Caco-2 (cell line): Measurements from ENCODE around the gene LDAF1. TPM values are rescaled to one million over a fixed set of nuclear protein-coding genes. Genes with fewer than 3 reads are reported as not detected.

Experiments
- BruUV-seq: library from RNA; stranded (reverse); fragments of 400-500 nt; replicated peaks from 2 replicates; lab custom pipeline; 2021; lab: Mats Ljungman, UMichigan
- CTCF ChIA-PET: fragments of 300-600 bp; sonication (Branson Sonifier 250); formaldehyde crosslinking; loops from one replicate; lab custom pipeline; 2022; ENCODE audit warnings: antibody characterized with exemption; lab: Charles Lee
- POLR2A ChIA-PET: fragments of 300-600 bp; sonication (Branson Sonifier 250); formaldehyde crosslinking; loops from one replicate; lab custom pipeline; 2022; ENCODE audit warnings: antibody characterized with exemption; lab: Charles Lee
- DNase-seq, 2 experiments: peaks; one replicate each; pipeline versions ENCODE4 v3.0.0 to v3.0.0-alpha.2; 2020 to 2022
- H3K27me3 ChIP-seq: replicated peaks from 2 replicates; pipeline ENCODE4 v1.6.0; 2011; ENCODE audit warnings: low read length; ENCODE audit not compliant: control insufficient read depth, insufficient read depth
- H3K36me3 ChIP-seq: 2 replicates; pipeline ENCODE4 v1.5.1; 2011; ENCODE audit warnings: low read length; ENCODE audit not compliant: control insufficient read depth, insufficient read depth
- H3K4me1 ChIP-seq: fragments of 250-450 bp; sonication (Bioruptor Pico); 2 replicates; pipeline ENCODE4 v1.5.1; 2020; ENCODE audit warnings: mild to moderate bottlenecking
- H3K4me3 ChIP-seq: 2 replicates; pipeline ENCODE4 v1.5.1; 2011; ENCODE audit warnings: low read depth, mild to moderate bottlenecking, control low read depth, low read length
- H3K9me3 ChIP-seq: fragments of 250-450 bp; sonication (Bioruptor Pico); 2 replicates; pipeline ENCODE4 v1.5.1; 2020; ENCODE audit warnings: mild to moderate bottlenecking, moderate library complexity
- H3K27ac Mint-ChIP-seq: one replicate; pipeline ENCODE4 v1.8.0; 2022; ENCODE audit warnings: mixed read lengths; ENCODE audit not compliant: unreplicated experiment
- H3K27me3 Mint-ChIP-seq: one replicate; pipeline ENCODE4 v1.8.0; 2022; ENCODE audit warnings: mixed read lengths; ENCODE audit not compliant: insufficient read depth, unreplicated experiment
- H3K36me3 Mint-ChIP-seq: one replicate; pipeline ENCODE4 v1.8.0; 2022; ENCODE audit warnings: mild to moderate bottlenecking, mixed read lengths; ENCODE audit not compliant: insufficient read depth, unreplicated experiment
- H3K4me1 Mint-ChIP-seq: one replicate; pipeline ENCODE4 v1.8.0; 2022; ENCODE audit warnings: low read depth, mixed read lengths; ENCODE audit not compliant: unreplicated experiment
- H3K4me3 Mint-ChIP-seq: one replicate; pipeline ENCODE4 v1.8.0; 2022; ENCODE audit warnings: mild to moderate bottlenecking, moderate library complexity, mixed read lengths; ENCODE audit not compliant: unreplicated experiment
- H3K9me3 Mint-ChIP-seq: one replicate; pipeline ENCODE4 v1.8.0; 2022; ENCODE audit warnings: mixed read lengths; ENCODE audit not compliant: unreplicated experiment
- CTCF ChIP-seq, 2 experiments: fragments of 200-600 bp in 1 of 2; IDR thresholded peaks; 1 replicate in 1 of 2; 2 replicates in 1 of 2; pipeline versions ENCODE4 v1.5.1 to v1.8.0; 2011 to 2022; ENCODE audit warnings: antibody characterized with exemption in 1 of 2, control low read depth in 1 of 2, inconsistent platforms in 1 of 2, low read depth in 1 of 2, low read length in 1 of 2, mild to moderate bottlenecking in 1 of 2, moderate library complexity in 1 of 2; ENCODE audit not compliant: insufficient read depth in 1 of 2, severe bottlenecking in 1 of 2, unreplicated experiment in 1 of 2
- intact Hi-C: fragments of 100-400 bp; cut with micrococcal nuclease; formaldehyde crosslinking; loops from one replicate; pipeline ENCODE4 v1.10.0; 2022; ENCODE audit not compliant: unreplicated experiment
- total RNA-seq: library from RNA; stranded (reverse); gene quantifications from 2 replicates; pipeline ENCODE4 v1.2.3, GENCODE V29; 2022

LDAF1 gene
- total RNA-seq, 1 experiment from 2014 or later, result 16.7 TPM

- H3K27ac Mint-ChIP-seq, result no peak overlapping the region
- ChIA-PET CTCF (interaction anchor here (1.0 kb wide), 1 partner anchor 83 kb away, joined by 4 read pairs; no protein-coding TSS in a partner anchor), POLR2A (no interaction called here)
- no TSS peak for BruUV-seq
- peaks cover 11% of the 10 kb centered on the region for H3K4me1 Mint-ChIP-seq
- H3K9me3 ChIP-seq, result no peaks in the 10 kb centered on the region
- DNase-seq, result no peak
- H3K4me3 Mint-ChIP-seq, result no peak overlapping the region
- peaks cover 8% of the 10 kb centered on the region for H3K4me1 ChIP-seq
- no peak for TF ChIP-seq CTCF (IDR thresholded peaks at IDR 0.05; ENCODE audit: insufficient read depth in 1 of 2, low read depth in 1 of 2, low read length in 1 of 2, severe bottlenecking in 1 of 2, unreplicated experiment in 1 of 2)
- H3K36me3 Mint-ChIP-seq, result no peaks in the 10 kb centered on the region
- H3K4me3 ChIP-seq, result no peak overlapping the region
- H3K36me3 ChIP-seq, result no peaks in the 10 kb centered on the region
- no peaks in the 10 kb centered on the region for H3K27me3 ChIP-seq
- H3K9me3 Mint-ChIP-seq, result no peaks in the 10 kb centered on the region
- intact Hi-C loops, result no loop called here
- H3K27me3 Mint-ChIP-seq, result no peaks in the 10 kb centered on the region
Observed at GRCh38 chr16:21217121-21217520, 58.6 kb downstream of the LDAF1 start.

GRCh38 chr16:21218153-21218552 is 59.7 kb downstream of the LDAF1 start:
- Mint-ChIP-seq H3K4me1 (peaks cover 19% of the 10 kb centered on the region), H3K27ac (no peak overlapping the region), H3K27me3 (no peaks in the 10 kb centered on the region), H3K9me3 (no peaks in the 10 kb centered on the region), H3K36me3 (no peaks in the 10 kb centered on the region), H3K4me3 (no peak overlapping the region)
- intact Hi-C loops, result no loop called here
- TF ChIP-seq CTCF (IDR thresholded peaks at IDR 0.05; ENCODE audit: insufficient read depth in 1 of 2, low read depth in 1 of 2, low read length in 1 of 2, severe bottlenecking in 1 of 2, unreplicated experiment in 1 of 2), result no peak
- Histone ChIP-seq H3K9me3 (no peaks in the 10 kb centered on the region), H3K4me1 (peaks cover 16% of the 10 kb centered on the region), H3K4me3 (no peak overlapping the region), H3K27me3 (no peaks in the 10 kb centered on the region), H3K36me3 (no peaks in the 10 kb centered on the region)
- peak in 1 of 2 experiments; percentile 7 for DNase-seq
- ChIA-PET POLR2A (no interaction called here), CTCF (interaction anchor here (1.0 kb wide), 1 partner anchor 82 kb away, joined by 4 read pairs; no protein-coding TSS in a partner anchor)
- BruUV-seq, result no TSS peak

- CTCF ChIA-PET, result no interaction called here
- Histone ChIP-seq H3K9me3 (no peaks in the 10 kb centered on the region), H3K27me3 (no peaks in the 10 kb centered on the region), H3K4me3 (no peak overlapping the region), H3K4me1 (peaks cover 26% of the 10 kb centered on the region), H3K36me3 (no peaks in the 10 kb centered on the region)
- H3K27me3 Mint-ChIP-seq, result no peaks in the 10 kb centered on the region
- no peak for DNase-seq
- no peaks in the 10 kb centered on the region for H3K36me3 Mint-ChIP-seq
- H3K27ac Mint-ChIP-seq, result no peak overlapping the region
- intact Hi-C loops, result no loop called here
- H3K9me3 Mint-ChIP-seq, result no peaks in the 10 kb centered on the region
- no peak for TF ChIP-seq CTCF (IDR thresholded peaks at IDR 0.05; ENCODE audit: insufficient read depth in 1 of 2, low read depth in 1 of 2, low read length in 1 of 2, severe bottlenecking in 1 of 2, unreplicated experiment in 1 of 2)
- POLR2A ChIA-PET, result no interaction called here
- peaks cover 21% of the 10 kb centered on the region for H3K4me1 Mint-ChIP-seq
- H3K4me3 Mint-ChIP-seq, result no peak overlapping the region
- no TSS peak for BruUV-seq
Observed at GRCh38 chr16:21219551-21219950, 61.1 kb downstream of the LDAF1 start.
